Lower leg skin (tissue), 4 donors: ENCODE data around the gene ZNF771. TPM values are rescaled to one million over a fixed set of nuclear protein-coding genes. Genes with fewer than 3 reads are reported as not detected.
"Not testable (repeated sequence)": the region's sequence is repeated elsewhere in the genome, so short reads cannot be mapped to it uniquely, and the experiment has no call there.

ENCODE experiments used
- DNase-seq, 2 donors: peaks; one replicate each; pipeline ENCODE4 v3.0.0-alpha.2; 2019; ENCODE audit warnings: low spot score in 2 of 2
- H3K4me3 ChIP-seq: fragments of 200-600 bp; sonication (generic); 2 replicates; pipeline ENCODE4 v1.5.1; 2017; ENCODE audit warnings: mild to moderate bottlenecking, low read depth; ENCODE audit not compliant: poor library complexity, severe bottlenecking
- CTCF ChIP-seq, 3 donors: fragments of 450-650 bp; IDR thresholded peaks; one replicate each; pipeline ENCODE4 v1.5.1; 2016; ENCODE audit warnings: antibody characterized with exemption in 3 of 3, mild to moderate bottlenecking in 3 of 3, moderate library complexity in 2 of 3
- POLR2A ChIP-seq, 2 donors: fragments of 450-650 bp; IDR thresholded peaks; one replicate each; pipeline ENCODE4 v1.6.1; 2016 to 2017; ENCODE audit warnings: antibody characterized with exemption in 2 of 2, mild to moderate bottlenecking in 1 of 2, moderate library complexity in 1 of 2
- WGBS, 2 donors: methylation state at CpG; one replicate each; pipeline ENCODE4 v1.1.5; 2018; 5-methylcytosine and 5-hydroxymethylcytosine counted together
- intact Hi-C: fragments of 100-400 bp; cut with DNase I; formaldehyde crosslinking; loops from one replicate; pipeline ENCODE4 v1.15.0; 2023; ENCODE audit warnings: low total_unique reads
- total RNA-seq, 4 donors: library from RNA; depleted of rRNA; stranded (reverse); fragments of >200 nt; gene quantifications; one replicate each; pipeline ENCODE4 v1.1.0, GENCODE V29; 2016

Gene ZNF771
- total RNA-seq, 4 donors from 2014 or later = 5.9 to 12.8 (median 11.0) TPM

GRCh38 chr16:30447512-30448226 lies 40.3 kb downstream of the ZNF771 start:
- TF ChIP-seq CTCF (IDR thresholded peaks at IDR 0.05) (no peak), POLR2A (IDR thresholded peaks at IDR 0.05) (no peak)
- DNase-seq = no peak
- intact Hi-C loops = no loop called here
- no peak overlapping the region for H3K4me3 ChIP-seq
- 81 to 88% methylated on average over 12 of the region's 12 CpGs for WGBS, 2 donors

GRCh38 chr16:30449116-30449435 lies 41.7 kb downstream of the ZNF771 start:
- no peak overlapping the region for H3K4me3 ChIP-seq
- intact Hi-C loops = no loop called here
- DNase-seq = no peak
- whole genome bisulfite sequencing, 2 donors = 85 to 91% methylated on average over 3 of the region's 3 CpGs
- TF ChIP-seq POLR2A (IDR thresholded peaks at IDR 0.05) (no peak), CTCF (IDR thresholded peaks at IDR 0.05) (no peak)

GRCh38 chr16:30452709-30453580 lies 45.5 kb downstream of the ZNF771 start:
- 82 to 85% methylated on average over 20 of the region's 20 CpGs for WGBS, 2 donors
- H3K4me3 ChIP-seq, intact Hi-C loops, DNase-seq: not testable (repeated sequence)

GRCh38 chr16:30456302-30456701 lies 48.9 kb downstream of the ZNF771 start:
- intact Hi-C loops = no loop called here
- 92% methylated on average over 1 of the region's 1 CpG for WGBS, 2 donors
- no peak for TF ChIP-seq POLR2A (IDR thresholded peaks at IDR 0.05)
- no peak for TF ChIP-seq CTCF (IDR thresholded peaks at IDR 0.05)
- no peak for DNase-seq
- H3K4me3 ChIP-seq = no peak overlapping the region

- WGBS, 2 donors = 83% methylated on average over 1 of the region's 1 CpG
- no peak for TF ChIP-seq POLR2A (IDR thresholded peaks at IDR 0.05)
- TF ChIP-seq CTCF (IDR thresholded peaks at IDR 0.05) = no peak
- intact Hi-C loops = no loop called here
- H3K4me3 ChIP-seq = no peak overlapping the region
- no peak for DNase-seq
Observed at GRCh38 chr16:30457256-30457655, 49.9 kb downstream of the ZNF771 start.

- no peak for TF ChIP-seq CTCF (IDR thresholded peaks at IDR 0.05)
- TF ChIP-seq POLR2A (IDR thresholded peaks at IDR 0.05) = no peak
- intact Hi-C loops = no loop called here
- DNase-seq = no peak
- WGBS, 2 donors = 93 to 94% methylated on average over 16 of the region's 16 CpGs
- no peak overlapping the region for H3K4me3 ChIP-seq
Observed at GRCh38 chr16:30457743-30458560, 50.5 kb downstream of the ZNF771 start.
